ENCODE results near the gene C14orf132.

The C14orf132 gene

GRCh38 chr14:96131836-96132235, 92.7 kb downstream of the C14orf132 start:
- no peak for FAIRE-seq

GRCh38 chr14:96134508-96134907, 95.3 kb downstream of the C14orf132 start:
- TF ChIP-seq TAF1 (IDR thresholded peaks at IDR 0.05; ENCODE audit: borderline replicate concordance, low read depth, low read length) (no peak), POLR2AphosphoS5 (IDR thresholded peaks at IDR 0.05; ENCODE audit: low read depth, low read length) (no peak), POLR2A (IDR thresholded peaks at IDR 0.05; ENCODE audit: low read depth, low read length) (no peak)
- DNase-seq (ENCODE audit: insufficient read length) (no peak), FAIRE-seq (no peak)

More at GRCh38 chr14:96131836-96132235, 92.7 kb downstream of the C14orf132 start:
- no peak for DNase-seq (ENCODE audit: insufficient read length)
- TF ChIP-seq TAF1 (IDR thresholded peaks at IDR 0.05; ENCODE audit: borderline replicate concordance, low read depth, low read length) (no peak), POLR2A (IDR thresholded peaks at IDR 0.05; ENCODE audit: low read depth, low read length) (no peak), POLR2AphosphoS5 (IDR thresholded peaks at IDR 0.05; ENCODE audit: low read depth, low read length) (no peak)

GRCh38 chr14:96135285-96135684, 96.1 kb downstream of the C14orf132 start:
- DNase-seq (ENCODE audit: insufficient read length) (no peak), FAIRE-seq (no peak)
- TF ChIP-seq TAF1 (IDR thresholded peaks at IDR 0.05; ENCODE audit: borderline replicate concordance, low read depth, low read length) (no peak), POLR2AphosphoS5 (IDR thresholded peaks at IDR 0.05; ENCODE audit: low read depth, low read length) (no peak), POLR2A (IDR thresholded peaks at IDR 0.05; ENCODE audit: low read depth, low read length) (no peak)

- FAIRE-seq (no peak), DNase-seq (ENCODE audit: insufficient read length) (no peak)
- TF ChIP-seq TAF1 (IDR thresholded peaks at IDR 0.05; ENCODE audit: borderline replicate concordance, low read depth, low read length) (no peak), POLR2AphosphoS5 (IDR thresholded peaks at IDR 0.05; ENCODE audit: low read depth, low read length) (no peak), POLR2A (IDR thresholded peaks at IDR 0.05; ENCODE audit: low read depth, low read length) (no peak)
These were observed 97.3 kb downstream of the C14orf132 start for GRCh38 chr14:96136371-96137005.

- no peak for DNase-seq (ENCODE audit: insufficient read length)
- TF ChIP-seq POLR2A (IDR thresholded peaks at IDR 0.05; ENCODE audit: low read depth, low read length) (no peak), POLR2AphosphoS5 (IDR thresholded peaks at IDR 0.05; ENCODE audit: low read depth, low read length) (no peak), TAF1 (IDR thresholded peaks at IDR 0.05; ENCODE audit: borderline replicate concordance, low read depth, low read length) (no peak)
- no peak for FAIRE-seq
These were observed 99.1 kb downstream of the C14orf132 start for GRCh38 chr14:96138241-96138640.

GRCh38 chr14:96139169-96139568, 100.0 kb downstream of the C14orf132 start:
- DNase-seq (ENCODE audit: insufficient read length) (no peak), FAIRE-seq (no peak)
- no peak for TF ChIP-seq POLR2A (IDR thresholded peaks at IDR 0.05; ENCODE audit: low read depth, low read length)
- TF ChIP-seq POLR2AphosphoS5 (IDR thresholded peaks at IDR 0.05; ENCODE audit: low read depth, low read length): no peak
- TF ChIP-seq TAF1 (IDR thresholded peaks at IDR 0.05; ENCODE audit: borderline replicate concordance, low read depth, low read length): no peak

GRCh38 chr14:96139879-96140278, 100.7 kb downstream of the C14orf132 start:
- FAIRE-seq (no peak), DNase-seq (ENCODE audit: insufficient read length) (no peak)
- no peak for TF ChIP-seq POLR2AphosphoS5 (IDR thresholded peaks at IDR 0.05; ENCODE audit: low read depth, low read length)
- no peak for TF ChIP-seq POLR2A (IDR thresholded peaks at IDR 0.05; ENCODE audit: low read depth, low read length)
- no peak for TF ChIP-seq TAF1 (IDR thresholded peaks at IDR 0.05; ENCODE audit: borderline replicate concordance, low read depth, low read length)

- FAIRE-seq: no peak
- TF ChIP-seq POLR2A (IDR thresholded peaks at IDR 0.05; ENCODE audit: low read depth, low read length) (no peak), TAF1 (IDR thresholded peaks at IDR 0.05; ENCODE audit: borderline replicate concordance, low read depth, low read length) (no peak), POLR2AphosphoS5 (IDR thresholded peaks at IDR 0.05; ENCODE audit: low read depth, low read length) (no peak)
- DNase-seq (ENCODE audit: insufficient read length): no peak
These were observed 101.8 kb downstream of the C14orf132 start for GRCh38 chr14:96140952-96141351.

Data from GM12892 (cell line).